ENCODE data around the gene MGAT2. TPM values are rescaled to one million over a fixed set of nuclear protein-coding genes. Genes with fewer than 3 reads are reported as not detected.

Gene MGAT2
- 31.8 and 32.3 TPM in 2 replicates for total RNA-seq
- long read RNA-seq, transcript MGAT2-201 (1 exons, 2,687 nt), result major isoform, 16 of 16 reads
- long read RNA-seq, partial matches to known transcripts, result 0 of 16 reads
- long read RNA-seq, other reads (novel, unspliced or antisense), result 0 of 16 reads

DNA sequence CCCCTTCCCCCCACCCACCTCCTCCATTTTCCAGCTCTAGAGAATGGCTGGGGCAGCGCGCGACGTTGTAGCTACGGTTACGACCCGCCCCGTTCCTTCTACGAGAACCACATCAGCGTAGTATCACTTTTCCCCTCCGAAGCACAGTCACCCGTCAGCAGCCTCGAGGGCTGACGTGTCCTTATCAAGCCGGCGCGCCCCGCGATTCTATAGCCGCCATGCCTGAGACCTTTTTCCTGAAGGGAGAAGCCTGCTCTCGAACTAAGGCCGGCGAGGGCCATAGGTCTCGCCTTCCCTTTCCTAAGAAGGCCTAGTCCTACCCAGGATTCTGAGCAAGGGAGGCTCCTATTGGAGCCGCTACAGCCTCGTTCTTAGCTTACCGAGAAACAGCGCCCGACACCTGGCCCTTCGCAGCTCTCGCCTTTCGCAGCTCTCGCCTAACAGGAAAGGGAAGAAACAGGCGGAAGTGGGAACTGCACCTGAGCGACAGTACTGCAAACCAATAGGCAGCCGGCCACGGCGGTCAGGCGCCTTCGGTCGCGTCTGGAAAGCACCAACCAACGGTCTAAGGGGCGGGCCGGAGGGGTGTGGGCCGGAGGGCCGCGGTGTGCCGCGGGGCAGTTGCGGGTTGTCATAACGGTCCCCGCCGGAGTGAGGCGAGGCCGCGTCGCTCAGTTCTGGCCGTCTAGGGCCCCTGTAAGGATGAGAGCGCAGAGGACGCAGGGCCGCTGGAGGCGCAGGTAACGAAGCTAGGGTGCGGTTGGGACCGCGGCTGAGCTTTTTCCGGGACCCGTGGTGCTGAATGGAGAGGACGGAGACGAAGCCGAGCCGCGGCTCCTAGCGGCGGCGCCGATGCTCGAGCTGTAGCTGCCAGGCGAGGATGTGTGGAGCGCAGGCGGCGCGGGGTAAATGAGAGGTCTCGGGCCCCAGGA is at the start of gene MGAT2, which contains the start of gene RPL36AL:
Gene MGAT2 (plus strand): TSS at position 618 of the 932 bp plus-strand sequence. CDS start 470 bp downstream, outside the sequence.
Gene RPL36AL (minus strand): TSS at position 445 of the 932 bp plus-strand sequence. CDS start 1,522 bp downstream, outside the sequence.
- TF ChIP-seq CTCF (conservative IDR thresholded peaks at IDR 0.05), result peak; percentile 51
- Mint-ChIP-seq H3K4me1 (peaks cover 37% of the 10 kb centered on the region), H3K9me3 (no peaks in the 10 kb centered on the region), H3K27ac (ENCODE audit: unreplicated experiment) (peak within 1 kb of the TSS; percentile 98), H3K4me3 (peak within 1 kb of the TSS; percentile 100), H3K27me3 (ENCODE audit: low read depth) (no peaks in the 10 kb centered on the region), H3K36me3 (ENCODE audit: low read depth) (peaks cover 13% of the 10 kb centered on the region)
- DNase-seq (ENCODE audit: low read depth, low spot score), result peak; percentile 95

- Mint-ChIP-seq H3K4me1 (no peaks in the 10 kb centered on the region), H3K36me3 (ENCODE audit: low read depth) (peaks cover 36% of the 10 kb centered on the region), H3K27ac (ENCODE audit: unreplicated experiment) (no peak overlapping the region), H3K4me3 (no peak overlapping the region), H3K27me3 (ENCODE audit: low read depth) (no peaks in the 10 kb centered on the region), H3K9me3 (no peaks in the 10 kb centered on the region)
- DNase-seq (ENCODE audit: low read depth, low spot score), result no peak
- no peak for TF ChIP-seq CTCF (conservative IDR thresholded peaks at IDR 0.05)
Measured at GRCh38 chr14:49574038-49574437, 46.6 kb upstream of the MGAT2 start.

DNA sequence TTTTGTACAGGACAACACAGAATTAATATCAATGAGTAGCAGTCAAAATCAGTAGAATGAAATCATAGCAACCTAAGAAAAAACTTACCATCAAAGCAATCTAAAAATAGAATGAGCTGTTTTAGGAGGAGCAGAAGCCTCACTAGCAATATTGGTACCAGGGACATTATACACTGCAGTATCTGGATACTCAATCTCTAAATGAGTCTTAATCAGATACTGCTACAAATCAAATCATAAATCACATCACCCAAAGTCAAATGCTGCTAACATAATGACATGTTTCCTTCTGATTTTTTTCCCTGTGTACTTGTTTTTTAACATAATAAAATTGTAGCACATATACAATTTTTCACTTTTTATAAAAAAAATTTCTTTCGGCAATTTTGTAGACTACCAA is 42.5 kb upstream of the MGAT2 start:
- no peak overlapping the region for H3K27ac Mint-ChIP-seq (ENCODE audit: unreplicated experiment)
- no peak for DNase-seq (ENCODE audit: low read depth, low spot score)
- no peak for TF ChIP-seq CTCF (conservative IDR thresholded peaks at IDR 0.05)
- no peak overlapping the region for H3K4me3 Mint-ChIP-seq
- peaks cover 14% of the 10 kb centered on the region for H3K4me1 Mint-ChIP-seq
- H3K27me3 Mint-ChIP-seq (ENCODE audit: low read depth), result no peaks in the 10 kb centered on the region
- H3K9me3 Mint-ChIP-seq, result no peaks in the 10 kb centered on the region
- peaks cover 36% of the 10 kb centered on the region for H3K36me3 Mint-ChIP-seq (ENCODE audit: low read depth)

- DNase-seq (ENCODE audit: low read depth, low spot score), result no peak
- H3K27me3 Mint-ChIP-seq (ENCODE audit: low read depth), result no peaks in the 10 kb centered on the region
- peaks cover 28% of the 10 kb centered on the region for H3K4me1 Mint-ChIP-seq
- H3K9me3 Mint-ChIP-seq, result no peaks in the 10 kb centered on the region
- no peak for TF ChIP-seq CTCF (conservative IDR thresholded peaks at IDR 0.05)
- H3K36me3 Mint-ChIP-seq (ENCODE audit: low read depth), result peaks cover 30% of the 10 kb centered on the region
- H3K4me3 Mint-ChIP-seq, result peak overlapping the region; percentile 29
- H3K27ac Mint-ChIP-seq (ENCODE audit: unreplicated experiment), result no peak overlapping the region
Measured at GRCh38 chr14:49579841-49580240, 40.8 kb upstream of the MGAT2 start.

DNA sequence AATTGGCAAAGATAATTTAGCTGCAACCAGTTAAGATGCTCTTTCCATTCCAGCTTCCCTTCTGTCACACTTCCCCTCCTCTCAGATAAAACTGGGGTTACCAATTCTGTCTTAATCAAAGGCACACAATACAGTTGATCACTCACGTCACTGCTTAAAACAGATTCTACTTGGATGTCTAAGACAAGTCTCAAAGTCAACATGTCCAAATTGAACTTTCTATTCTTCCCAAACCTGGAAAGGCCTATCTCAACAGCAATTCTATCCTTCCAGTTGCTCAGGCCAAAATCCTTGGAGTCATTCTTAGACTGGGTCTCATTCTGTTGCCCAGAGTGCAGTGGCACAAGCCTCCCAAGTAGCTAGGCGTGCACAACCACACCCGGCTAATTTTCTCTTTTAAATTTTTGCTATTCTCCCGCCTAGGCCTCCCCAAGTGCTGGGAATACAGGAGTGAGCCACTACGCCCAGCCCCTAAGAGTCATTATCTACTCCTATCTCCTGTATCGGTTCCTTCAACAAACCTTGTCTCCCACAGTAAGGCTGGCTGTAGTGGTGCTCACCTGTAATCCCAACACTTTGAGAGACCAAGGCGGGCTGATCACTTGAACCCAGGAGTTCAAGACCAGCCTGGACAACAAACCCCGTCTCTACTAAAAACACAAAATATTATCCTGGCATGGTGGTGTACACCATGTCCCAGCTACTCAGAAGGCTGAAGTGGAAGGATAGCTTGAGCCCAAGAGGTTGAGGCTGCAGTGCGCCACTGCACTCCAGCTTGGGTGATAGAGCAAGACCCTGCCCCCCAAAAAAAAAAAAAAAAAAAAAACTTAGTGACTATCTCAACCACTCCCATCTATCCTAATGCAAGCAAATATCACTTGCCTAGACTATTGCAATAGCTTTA is 39.1 kb upstream of the MGAT2 start:
- DNase-seq (ENCODE audit: low read depth, low spot score), result no peak
- H3K9me3 Mint-ChIP-seq, result no peaks in the 10 kb centered on the region
- H3K27me3 Mint-ChIP-seq (ENCODE audit: low read depth), result peaks cover 10% of the 10 kb centered on the region
- peaks cover 39% of the 10 kb centered on the region for H3K36me3 Mint-ChIP-seq (ENCODE audit: low read depth)
- TF ChIP-seq CTCF (conservative IDR thresholded peaks at IDR 0.05), result no peak
- no peak overlapping the region for H3K27ac Mint-ChIP-seq (ENCODE audit: unreplicated experiment)
- peak overlapping the region; percentile 99 for H3K4me3 Mint-ChIP-seq
- peaks cover 41% of the 10 kb centered on the region for H3K4me1 Mint-ChIP-seq
